Naive B cell (primary cell): ENCODE results near the gene ESR2. TPM values are rescaled to one million over a fixed set of nuclear protein-coding genes. Genes with fewer than 3 reads are reported as not detected.
"Not testable (repeated sequence)": the region's sequence is repeated elsewhere in the genome, so short reads cannot be mapped to it uniquely, and the experiment has no call there.

Source experiments
- ATAC-seq, 2 donors: fragments of 150-1000 bp; cut with Tn5 transposase; 2 replicates each; pipeline ENCODE4 v1.10.0; 2021; ENCODE audit warnings: low read depth in 2 of 2, mild to moderate bottlenecking in 2 of 2, moderate library complexity in 2 of 2
- DNase-seq: peaks from one replicate; pipeline ENCODE4 v3.0.0; 2022
- H3K27ac Mint-ChIP-seq, 6 donors: one replicate each; pipeline ENCODE4 v1.8.0; 2020 to 2022; ENCODE audit warnings: mild to moderate bottlenecking in 6 of 6, mixed read lengths in 6 of 6, moderate library complexity in 5 of 6, inconsistent platforms in 2 of 6
- H3K27me3 Mint-ChIP-seq, 3 donors: one replicate each; pipeline ENCODE4 v1.8.0; 2021 to 2022; ENCODE audit warnings: mixed read lengths in 3 of 3, mild to moderate bottlenecking in 1 of 3
- H3K36me3 Mint-ChIP-seq, 2 donors: one replicate each; pipeline ENCODE4 v1.8.0; 2020 to 2022; ENCODE audit warnings: mixed read lengths in 2 of 2, inconsistent platforms in 1 of 2, mild to moderate bottlenecking in 1 of 2
- H3K4me1 Mint-ChIP-seq, 3 donors: one replicate each; pipeline ENCODE4 v1.8.0; 2020 to 2022; ENCODE audit warnings: mixed read lengths in 3 of 3, inconsistent platforms in 1 of 3, mild to moderate bottlenecking in 1 of 3, moderate library complexity in 1 of 3
- H3K4me3 Mint-ChIP-seq, 8 donors: one replicate each; pipeline ENCODE4 v1.8.0; 2020 to 2022; ENCODE audit warnings: mild to moderate bottlenecking in 8 of 8, mixed read lengths in 8 of 8, moderate library complexity in 8 of 8, inconsistent platforms in 2 of 8
- H3K9me3 Mint-ChIP-seq, 7 donors: one replicate each; pipeline ENCODE4 v1.8.0; 2020 to 2022; ENCODE audit warnings: mixed read lengths in 7 of 7, mild to moderate bottlenecking in 5 of 7, inconsistent platforms in 2 of 7, moderate library complexity in 1 of 7
- polyA plus RNA-seq, 6 donors: library from polyadenylated mRNA; unstranded; fragments of 300-500 nt; fragmentation: Illumina TruSeq; gene quantifications; one replicate each; pipeline ENCODE4 v1.2.3, GENCODE V29; 2021; ENCODE audit warnings: low read depth in 6 of 6

ESR2 gene
- polyA plus RNA-seq, 6 donors from 2014 or later, result 1.6 to 7.4 (median 3.2) TPM

DNA sequence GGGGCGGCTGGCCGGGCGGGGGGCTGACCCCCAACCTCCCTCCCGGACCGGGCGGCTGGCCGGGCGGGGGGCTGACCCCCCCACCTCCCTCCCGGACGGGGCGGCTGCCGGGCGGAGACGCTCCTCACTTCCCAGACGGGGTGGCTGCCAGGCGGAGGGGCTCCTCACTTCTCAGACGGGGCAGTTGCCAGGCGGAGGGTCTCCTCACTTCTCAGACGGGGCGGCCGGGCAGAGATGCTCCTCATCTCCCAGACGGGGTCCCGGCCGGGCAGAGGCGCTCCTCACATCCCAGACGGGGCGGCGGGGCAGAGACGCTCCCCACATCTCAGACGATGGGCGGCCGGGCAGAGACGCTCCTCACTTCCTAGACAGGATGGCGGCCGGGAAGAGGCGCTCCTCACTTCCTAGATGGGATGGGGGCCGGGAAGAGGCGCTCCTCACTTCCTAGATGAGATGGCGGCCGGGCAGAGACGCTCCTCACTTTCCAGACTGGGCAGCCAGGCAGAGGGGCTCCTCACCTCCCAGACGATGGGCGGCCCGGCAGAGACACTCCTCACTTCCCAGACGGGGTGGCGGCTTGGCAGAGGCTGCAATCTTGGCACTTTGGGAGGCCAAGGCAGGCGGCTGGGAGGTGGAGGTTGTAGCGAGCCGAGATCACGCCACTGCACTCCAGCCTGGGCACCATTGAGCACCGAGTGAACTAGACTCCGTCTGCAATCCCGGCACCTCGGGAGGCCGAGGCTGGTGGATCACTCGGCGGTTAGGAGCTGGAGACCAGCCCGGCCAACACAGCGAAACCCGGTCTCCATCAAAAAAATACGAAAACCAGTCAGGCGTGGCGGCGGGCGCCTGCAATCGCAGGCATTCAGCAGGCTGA lies 256.1 kb downstream of the ESR2 start:
- not testable (repeated sequence) for ATAC-seq, DNase-seq, H3K4me1 Mint-ChIP-seq, H3K27me3 Mint-ChIP-seq
- Mint-ChIP-seq H3K36me3 (peaks cover 8 to 10% of the 10 kb centered on the region in 2 donors), H3K9me3 (peaks cover 5 to 13% (median 6%) of the 10 kb centered on the region in 7 donors), H3K27ac (peak overlapping the region in 2 of 6 donors; percentile 83 to 88), H3K4me3 (peak overlapping the region in 1 of 8 donors; percentile 66)

DNA sequence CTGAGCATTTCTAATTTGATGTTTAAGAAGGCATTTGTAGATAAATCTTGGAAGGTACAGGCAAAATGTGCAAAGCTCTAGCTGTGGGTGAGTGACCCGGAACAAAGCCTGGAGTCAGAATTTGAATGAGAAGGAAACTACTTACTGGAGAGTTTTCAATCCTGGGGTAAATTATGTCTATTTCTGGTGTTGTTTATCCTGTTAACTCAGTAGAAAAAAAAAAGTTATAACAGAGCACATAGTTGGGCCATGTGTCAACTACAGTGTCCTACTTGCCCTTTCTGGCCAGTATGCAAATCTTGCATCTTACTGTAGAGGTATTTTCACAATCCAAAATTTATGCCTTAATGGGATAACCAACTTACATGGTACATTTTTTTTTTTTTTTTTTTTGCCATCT lies 259.0 kb downstream of the ESR2 start:
- DNase-seq, result no peak
- ATAC-seq, result no peak
- H3K4me1 Mint-ChIP-seq, result no peaks in the 10 kb centered on the region
- H3K36me3 Mint-ChIP-seq, result peaks cover 0 to 20% of the 10 kb centered on the region in 2 donors
- no peaks in the 10 kb centered on the region for H3K9me3 Mint-ChIP-seq
- H3K27me3 Mint-ChIP-seq, result no peaks in the 10 kb centered on the region
- no peak overlapping the region for H3K27ac Mint-ChIP-seq
- no peak overlapping the region for H3K4me3 Mint-ChIP-seq

Other genes starting within 250 kb of the ESR2 start
- 10 to 100 TPM; 44.1 to 74.7 (median 60.2) TPM for gene MTHFD1, start 94.0 kb upstream of the ESR2 start, polyA plus RNA-seq
- gene AKAP5, start 171.1 kb upstream of the ESR2 start, polyA plus RNA-seq, result under 1 TPM in 5 of 6 donors, not detected in 1; 0.13 to 0.53 (median 0.31) TPM
- 10 to 100 TPM; 16.7 to 26.4 (median 22.3) TPM for gene ZBTB25, start 209.5 kb upstream of the ESR2 start, polyA plus RNA-seq
- gene ZBTB1, start 210.4 kb upstream of the ESR2 start, polyA plus RNA-seq, result 100 to 1,000 TPM in 1 of 6 donors, 10 to 100 TPM in 5; 54.4 to 103 (median 76.5) TPM
- gene HSPA2, start 246.4 kb upstream of the ESR2 start, polyA plus RNA-seq, result 1 to 10 TPM in 1 of 6 donors, under 1 TPM in 4, not detected in 1; 0.30 to 1.3 (median 0.36) TPM